ENCODE data around the gene SCD.
"Not testable (repeated sequence)": the region's sequence is repeated elsewhere in the genome, so short reads cannot be mapped to it uniquely, and the experiment has no call there.

SCD gene

GRCh38 chr10:100346765-100347567 is at the start of gene SCD:
SCD (plus strand) TSS chr10:100347233; CDS start chr10:100347505, 272 bp downstream.
- TF ChIP-seq MAX (IDR thresholded peaks at IDR 0.05; ENCODE audit: low read depth, low read length) (peak; percentile 81), CTCF (IDR thresholded peaks at IDR 0.05; ENCODE audit: low read depth, low read length) (no peak), MYC (IDR thresholded peaks at IDR 0.05; ENCODE audit: low read depth, low read length) (peak; percentile 91), POLR2A (IDR thresholded peaks at IDR 0.05; ENCODE audit: extremely low read depth, insufficient read length) (peak; percentile 72)
- peak; percentile 99 for DNase-seq (ENCODE audit: low read depth)
- H3K4me3 ChIP-seq (ENCODE audit: low read depth, low read length) = peak within 1 kb of the TSS; percentile 94

- TF ChIP-seq MYC (IDR thresholded peaks at IDR 0.05; ENCODE audit: low read depth, low read length) = no peak
- no peak for TF ChIP-seq MAX (IDR thresholded peaks at IDR 0.05; ENCODE audit: low read depth, low read length)
- TF ChIP-seq POLR2A (IDR thresholded peaks at IDR 0.05; ENCODE audit: extremely low read depth, insufficient read length) = no peak
- no peak for TF ChIP-seq CTCF (IDR thresholded peaks at IDR 0.05; ENCODE audit: low read depth, low read length)
- H3K4me3 ChIP-seq (ENCODE audit: low read depth, low read length) = no peak overlapping the region
- DNase-seq (ENCODE audit: low read depth) = no peak
These were observed 49.8 kb upstream of the SCD start for GRCh38 chr10:100297242-100297641.

DNA sequence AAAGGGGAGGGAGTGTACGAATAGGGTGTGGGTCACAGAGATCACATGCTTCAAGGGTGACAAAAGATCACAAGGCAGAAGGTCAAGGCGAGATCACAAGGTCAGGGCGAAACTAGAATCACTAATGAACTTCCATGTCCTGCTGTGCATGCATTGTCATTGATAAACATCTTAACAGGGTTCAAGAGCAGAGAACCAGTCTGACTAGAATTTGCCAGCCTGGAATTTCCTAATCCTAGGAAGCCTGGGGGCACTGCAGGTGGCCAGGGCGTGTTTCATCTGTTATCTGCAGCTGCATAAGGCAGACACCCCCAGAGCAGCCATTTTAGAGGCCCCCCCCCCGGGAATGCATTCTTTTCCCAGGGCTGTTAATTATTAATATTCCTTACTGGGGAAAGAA is 45.9 kb upstream of the SCD start:
- H3K4me3 ChIP-seq (ENCODE audit: low read depth, low read length); DNase-seq (ENCODE audit: low read depth): not testable (repeated sequence)

DNA sequence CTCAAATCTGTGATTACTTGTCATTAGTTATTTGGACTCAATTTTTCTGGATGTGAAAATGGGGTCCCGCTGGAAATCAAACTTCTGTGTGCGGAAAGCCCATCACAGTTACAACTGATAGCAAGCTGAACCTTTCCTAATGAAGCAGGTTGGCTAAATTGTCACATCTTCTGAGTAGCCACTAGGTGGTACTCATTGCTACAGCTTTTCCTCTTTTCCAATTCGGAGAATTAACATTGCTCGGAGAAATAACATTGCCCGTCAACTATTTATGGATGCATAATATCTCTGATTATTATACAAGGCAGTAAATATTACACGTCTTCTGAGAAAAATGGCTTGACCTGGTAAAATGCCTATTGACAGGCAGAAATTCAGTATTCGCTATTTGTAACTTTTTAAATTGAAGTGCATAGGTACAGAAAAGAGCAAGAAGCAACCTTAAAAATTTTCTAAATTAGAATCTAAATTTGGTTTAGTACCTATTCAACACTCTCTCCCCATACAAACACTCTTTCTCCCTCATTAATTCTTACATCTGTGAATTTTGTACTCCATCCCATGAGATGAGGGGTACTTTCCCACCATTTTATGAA is 43.2 kb upstream of the SCD start:
- TF ChIP-seq MAX (IDR thresholded peaks at IDR 0.05; ENCODE audit: low read depth, low read length) (no peak), CTCF (IDR thresholded peaks at IDR 0.05; ENCODE audit: low read depth, low read length) (peak; percentile 71)
- peak; percentile 47 for DNase-seq (ENCODE audit: low read depth)
- H3K4me3 ChIP-seq (ENCODE audit: low read depth, low read length) = no peak overlapping the region

GRCh38 chr10:100304414-100304813 is 42.6 kb upstream of the SCD start:
- no peak overlapping the region for H3K4me3 ChIP-seq (ENCODE audit: low read depth, low read length)
- no peak for TF ChIP-seq MAX (IDR thresholded peaks at IDR 0.05; ENCODE audit: low read depth, low read length)
- TF ChIP-seq CTCF (IDR thresholded peaks at IDR 0.05; ENCODE audit: low read depth, low read length) = no peak
- TF ChIP-seq POLR2A (IDR thresholded peaks at IDR 0.05; ENCODE audit: extremely low read depth, insufficient read length) = no peak
- TF ChIP-seq MYC (IDR thresholded peaks at IDR 0.05; ENCODE audit: low read depth, low read length) = no peak
- no peak for DNase-seq (ENCODE audit: low read depth)

DNA sequence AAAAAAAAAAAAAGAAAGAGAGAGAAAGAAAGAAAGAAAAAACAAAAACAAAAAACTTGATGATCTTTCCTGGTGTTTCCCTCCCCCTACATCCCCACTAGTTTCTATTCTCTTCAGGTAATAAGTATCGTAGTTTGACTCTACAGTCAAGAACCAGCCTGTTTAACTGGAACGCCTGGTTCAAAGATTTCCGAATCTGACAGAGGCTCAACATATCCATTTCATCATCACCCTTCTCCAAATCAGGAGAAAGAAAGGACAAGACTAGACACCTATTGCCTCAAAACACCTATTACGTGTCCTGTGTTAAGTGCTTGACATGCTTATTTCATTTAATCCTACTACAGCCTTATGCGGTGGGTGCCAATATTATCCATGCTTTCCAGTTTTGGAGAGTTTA is 40.2 kb upstream of the SCD start:
- H3K4me3 ChIP-seq (ENCODE audit: low read depth, low read length) = no peak overlapping the region
- DNase-seq (ENCODE audit: low read depth) = no peak
- TF ChIP-seq MAX (IDR thresholded peaks at IDR 0.05; ENCODE audit: low read depth, low read length) (no peak), POLR2A (IDR thresholded peaks at IDR 0.05; ENCODE audit: extremely low read depth, insufficient read length) (no peak), MYC (IDR thresholded peaks at IDR 0.05; ENCODE audit: low read depth, low read length) (no peak), CTCF (IDR thresholded peaks at IDR 0.05; ENCODE audit: low read depth, low read length) (no peak)

All from NB4 (cell line).